HG02678 (cell line): ENCODE results near the gene NANOS3.

Experiments used
- ATAC-seq: cut with Tn5 transposase; IDR thresholded peaks from one replicate; pipeline ENCODE4 v1.9.1; 2021; ENCODE audit warnings: mild to moderate bottlenecking, moderate library complexity; ENCODE audit not compliant: unreplicated experiment

NANOS3 gene

DNA sequence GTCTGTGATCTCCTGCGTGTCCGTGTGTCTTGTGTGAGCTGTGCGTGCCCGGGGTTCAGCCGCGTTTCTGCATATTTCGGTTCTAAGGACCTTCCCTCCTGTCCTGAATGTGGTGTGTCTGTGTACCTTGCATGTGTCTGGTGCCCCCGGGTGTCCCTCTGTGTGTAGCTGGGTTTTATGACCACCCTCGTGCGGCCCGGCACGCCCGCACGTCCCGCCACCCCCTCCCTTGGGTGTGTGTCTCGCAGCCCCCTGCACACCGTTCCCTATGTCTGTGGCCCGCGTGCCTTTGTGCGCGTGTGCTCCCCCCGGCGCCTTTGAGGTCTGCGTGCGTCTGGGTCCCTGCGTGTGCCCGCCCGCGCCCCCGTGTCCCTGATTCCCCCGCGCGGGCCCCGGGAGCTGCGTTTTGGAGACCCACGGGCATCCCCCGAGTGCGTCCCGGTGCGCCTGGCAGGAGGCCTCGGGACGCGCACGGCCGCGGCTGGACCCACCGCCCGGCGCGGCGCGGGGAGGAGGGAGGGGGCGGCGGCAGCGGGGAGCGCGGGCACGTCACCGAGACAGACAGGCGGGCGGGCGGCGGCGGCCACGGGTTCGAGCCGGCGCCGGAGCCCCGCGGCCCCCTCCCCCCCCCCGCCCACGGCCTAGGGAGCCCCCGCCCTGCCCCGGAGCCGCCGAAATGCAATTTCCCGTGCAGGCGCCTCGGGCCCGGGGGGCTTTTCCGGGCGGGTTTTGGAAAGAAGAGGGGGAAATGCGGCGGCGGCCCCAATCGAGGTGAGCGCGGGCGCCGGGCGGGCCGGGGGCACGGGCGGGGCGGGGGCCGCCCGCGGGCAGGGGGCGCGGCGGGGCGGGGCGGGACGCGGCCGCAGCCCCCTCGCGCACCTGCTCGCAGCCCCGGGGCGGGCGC is 12.0 kb upstream of the NANOS3 start:
- no peak for ATAC-seq

DNA sequence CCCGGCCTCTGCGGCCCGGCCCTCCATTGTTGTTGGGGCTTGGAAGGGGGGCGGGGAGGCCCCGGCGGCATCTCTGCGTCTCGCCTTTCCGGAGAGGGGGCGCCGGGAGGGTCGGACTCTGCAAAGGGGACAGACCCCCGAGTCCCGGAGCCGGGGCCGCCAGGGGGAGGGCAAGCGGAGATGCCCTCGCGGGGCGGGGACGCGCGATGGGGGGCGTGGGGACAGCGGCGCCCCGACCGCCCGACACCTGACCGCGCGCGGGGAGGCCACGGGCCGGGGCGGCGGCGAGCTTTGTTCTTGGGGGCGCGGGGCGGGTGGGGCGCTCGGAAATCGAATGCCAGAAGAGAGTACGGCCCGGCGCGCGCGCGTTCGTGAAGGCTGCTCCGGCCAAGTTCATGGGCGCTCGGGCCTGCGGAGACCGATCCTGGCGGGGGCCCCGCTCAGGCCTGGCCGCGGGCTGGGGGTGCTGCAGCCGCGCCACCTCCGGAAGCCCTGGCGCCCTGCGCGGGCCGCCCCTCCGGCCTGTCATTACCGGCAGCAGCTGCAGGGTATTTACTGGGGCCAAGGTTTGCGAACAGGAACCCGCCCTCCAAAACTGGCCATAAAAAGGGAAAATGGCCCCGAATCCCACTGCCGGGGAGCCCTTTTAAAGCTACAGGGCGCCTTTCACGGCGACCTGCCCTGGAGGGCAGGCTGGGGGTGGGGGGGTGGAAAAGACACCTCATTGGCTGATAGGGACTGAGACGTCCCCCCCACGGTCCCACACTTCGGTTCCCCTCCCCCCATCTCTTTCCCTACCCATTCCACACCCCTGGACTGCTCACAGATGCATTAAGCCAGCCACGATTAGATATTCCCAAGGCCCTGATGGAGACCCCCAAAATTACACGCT is 11.1 kb upstream of the NANOS3 start:
- no peak for ATAC-seq

DNA sequence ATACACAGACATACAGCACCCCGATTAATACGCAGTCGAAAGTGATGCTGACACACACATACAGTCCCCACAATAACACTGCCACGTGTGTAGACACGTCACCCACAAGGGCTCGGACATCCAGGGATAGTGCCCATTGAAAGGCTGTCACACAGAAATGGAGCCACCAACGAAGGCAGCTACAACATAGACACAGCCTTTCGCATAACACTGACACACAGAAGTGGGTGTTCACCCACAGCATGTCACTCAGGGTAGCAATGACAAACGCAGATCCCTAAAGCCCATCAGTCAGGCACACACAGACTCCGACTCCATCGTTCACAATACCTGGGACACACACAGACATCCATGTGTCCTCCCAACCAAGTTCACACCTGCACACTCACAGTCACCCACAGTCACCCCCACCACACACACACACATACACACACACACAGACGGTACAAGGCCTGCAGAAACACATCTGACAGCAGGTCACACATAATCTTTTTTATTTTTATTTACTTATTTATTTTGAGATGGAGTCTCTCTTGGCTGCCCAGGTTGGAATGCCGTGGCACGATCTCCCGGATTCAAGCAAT is 10.4 kb upstream of the NANOS3 start:
- ATAC-seq, result no peak

DNA sequence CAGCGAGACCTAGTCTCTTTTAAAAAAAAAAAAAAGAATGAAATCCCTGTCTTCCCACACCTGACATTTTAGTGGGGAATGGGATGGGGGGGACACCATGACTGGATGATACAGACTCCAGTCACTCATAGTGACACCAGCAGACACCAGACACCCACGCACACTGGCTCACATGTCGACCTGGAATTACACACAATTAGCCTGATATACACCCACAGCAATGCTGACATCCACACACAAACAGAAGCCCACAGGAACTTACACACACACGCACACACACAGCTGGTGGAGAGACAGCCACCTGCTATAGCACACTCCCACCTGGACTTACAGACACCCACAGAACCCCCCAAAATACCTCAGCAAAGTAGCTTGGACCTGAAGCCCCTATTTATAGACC is 8.3 kb upstream of the NANOS3 start:
- ATAC-seq, result no peak

DNA sequence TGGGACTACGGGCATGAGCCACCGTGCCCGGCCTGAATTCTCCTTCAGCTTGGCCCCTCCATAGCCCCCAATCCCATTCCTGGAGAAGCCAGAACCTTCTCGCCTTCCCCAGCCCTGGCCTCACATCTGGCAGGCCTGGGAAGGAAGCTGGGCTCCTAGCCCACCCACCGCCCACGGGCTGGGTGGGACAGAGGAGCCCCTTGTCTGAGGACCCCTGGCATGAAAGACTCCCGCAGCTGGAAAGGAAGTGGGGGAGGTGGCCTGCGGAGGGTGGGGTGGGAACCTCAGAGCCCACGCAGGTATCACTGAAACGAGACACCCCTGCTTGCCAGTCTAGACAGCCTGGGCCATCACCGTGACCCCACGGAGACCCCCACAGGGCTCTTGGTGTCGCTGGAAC is 7.7 kb upstream of the NANOS3 start:
- no peak for ATAC-seq

DNA sequence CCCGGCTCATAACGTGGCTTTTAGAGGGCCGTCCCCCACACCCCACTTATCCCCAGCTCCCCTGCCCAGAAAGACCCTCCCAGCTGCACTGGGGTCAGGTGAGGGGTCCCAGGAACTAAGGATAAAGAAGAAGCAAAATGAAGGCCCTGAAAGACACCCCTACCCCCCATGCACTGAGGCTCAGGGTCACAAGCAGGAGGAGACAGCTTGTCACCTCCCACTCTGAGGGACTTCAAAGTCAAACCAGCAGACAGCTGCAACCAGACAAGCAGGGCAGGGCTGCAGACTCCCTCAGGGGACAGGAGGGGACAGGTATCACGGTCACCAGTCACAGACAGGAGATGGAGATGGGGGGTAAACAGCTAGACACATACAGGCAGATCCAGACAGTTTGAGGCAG is 6.1 kb upstream of the NANOS3 start:
- no peak for ATAC-seq

DNA sequence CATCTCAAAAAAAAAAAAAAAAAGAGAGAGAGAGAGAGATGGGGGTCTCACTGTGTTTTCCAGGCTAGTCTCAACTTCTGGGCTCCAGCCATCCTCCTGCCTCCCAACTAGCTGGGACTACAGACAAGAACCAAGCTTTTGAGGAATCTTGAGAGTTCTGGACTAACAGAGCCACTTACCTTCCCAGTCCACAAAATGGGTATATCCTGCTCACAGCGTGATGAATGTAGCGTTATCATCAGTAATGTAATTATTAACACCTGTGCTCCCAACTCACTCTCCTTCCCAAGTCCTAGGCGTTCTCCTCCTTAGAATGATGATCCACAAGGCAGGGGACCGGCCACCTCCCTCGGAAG is 4.6 kb upstream of the NANOS3 start:
- no peak for ATAC-seq

DNA sequence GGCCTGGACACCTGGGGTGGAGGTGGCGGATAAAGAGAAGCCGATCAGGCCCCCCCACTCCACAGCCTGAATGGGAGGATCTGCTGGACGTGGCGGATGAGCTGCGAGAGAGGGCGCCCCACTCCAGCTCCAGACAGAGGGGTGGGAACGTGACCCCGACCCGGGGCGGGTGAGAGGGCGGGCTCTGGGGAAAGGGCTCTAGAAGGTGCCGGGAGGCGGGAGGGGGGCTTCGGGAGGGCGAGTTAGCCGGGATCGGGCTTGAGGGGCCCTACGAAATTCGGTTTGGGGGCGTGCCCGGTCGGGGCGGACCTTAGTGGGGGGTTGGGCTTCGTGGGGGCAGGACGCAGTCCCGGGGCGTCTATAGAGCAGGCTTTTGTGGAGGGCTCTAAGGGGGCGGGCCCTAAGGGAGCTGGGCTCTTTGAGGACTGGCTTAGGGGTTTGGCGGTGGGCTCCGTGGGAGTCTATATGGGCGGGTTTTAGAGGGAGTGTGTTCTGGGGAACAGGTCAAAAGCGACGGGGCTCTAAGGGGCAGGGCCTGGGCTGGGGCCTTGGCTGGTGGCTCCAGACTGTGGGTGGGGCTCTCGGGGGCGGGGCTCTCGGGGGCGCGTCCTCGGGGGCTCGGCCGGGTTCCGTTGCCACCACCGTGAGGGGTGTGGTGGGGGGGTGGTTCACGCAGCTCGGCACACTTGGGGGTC is 4.1 kb upstream of the NANOS3 start:
- no peak for ATAC-seq

DNA sequence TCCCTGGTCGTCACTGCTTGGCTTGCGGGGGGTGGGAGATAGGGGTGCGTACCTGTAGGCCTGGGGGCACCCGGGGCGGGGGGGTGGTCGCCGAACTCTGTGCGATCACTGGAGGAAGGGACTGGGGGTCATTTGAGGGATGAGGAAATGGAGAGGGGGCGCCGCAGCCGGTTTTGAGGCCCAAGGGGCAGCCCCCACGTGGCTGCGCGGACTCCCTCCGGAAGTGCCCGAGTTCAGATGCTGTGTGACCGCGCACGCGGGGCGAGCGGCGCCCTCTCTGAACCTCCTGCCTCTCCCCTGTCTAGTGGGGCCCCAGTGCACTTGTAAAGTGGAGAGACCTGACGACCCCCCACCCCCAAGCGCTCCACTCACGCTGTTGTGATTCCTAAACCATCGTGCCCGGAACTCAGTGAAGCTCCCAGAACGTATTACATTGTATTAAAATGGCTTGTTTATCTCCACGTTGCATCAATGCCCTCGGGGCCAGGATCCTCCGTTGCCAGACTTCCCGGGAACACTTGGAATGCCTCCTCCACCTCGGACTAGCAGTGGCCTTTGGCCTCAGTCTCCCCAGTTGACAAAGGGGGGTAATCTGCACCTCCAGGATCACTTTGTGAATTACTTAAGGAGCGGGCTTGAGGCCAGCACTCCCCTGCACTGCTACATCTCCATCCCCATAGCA is 3.0 kb upstream of the NANOS3 start:
- ATAC-seq, result no peak

DNA sequence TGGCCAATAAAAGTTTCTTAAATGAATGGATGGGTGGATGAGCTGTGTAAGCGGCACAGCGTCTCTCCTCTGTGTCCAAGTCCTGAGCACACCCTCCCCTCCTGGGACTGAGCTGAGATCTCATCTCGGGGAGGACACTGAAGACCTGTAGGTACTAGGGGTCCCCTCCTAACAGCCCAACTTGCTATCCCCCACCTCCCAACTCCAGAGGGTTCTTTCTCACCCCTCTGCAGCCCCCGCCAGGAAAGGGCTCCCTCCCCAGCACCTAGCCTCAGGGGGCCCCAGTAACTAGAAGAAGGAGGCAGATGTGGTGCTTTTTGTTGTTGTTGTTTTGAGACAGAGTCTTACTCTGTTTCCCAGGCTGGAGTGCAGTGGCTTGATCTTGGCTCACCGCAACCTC is 1.1 kb upstream of the NANOS3 start:
- ATAC-seq, result no peak

DNA sequence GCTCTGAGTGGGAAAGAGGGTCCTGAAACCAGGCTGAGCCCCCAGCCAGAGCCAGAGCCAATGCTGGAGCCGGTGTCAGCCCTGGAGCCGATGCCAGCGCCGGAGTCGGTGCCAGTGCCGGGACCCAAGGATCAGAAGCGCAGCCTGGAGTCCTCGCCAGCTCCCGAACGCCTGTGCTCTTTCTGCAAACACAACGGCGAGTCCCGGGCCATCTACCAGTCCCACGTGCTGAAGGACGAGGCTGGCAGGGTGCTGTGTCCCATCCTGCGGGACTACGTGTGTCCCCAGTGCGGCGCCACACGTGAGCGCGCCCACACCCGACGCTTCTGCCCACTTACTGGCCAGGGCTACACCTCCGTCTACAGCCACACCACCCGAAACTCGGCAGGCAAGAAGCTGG is 369 bp downstream of the NANOS3 start:
- ATAC-seq, result no peak

DNA sequence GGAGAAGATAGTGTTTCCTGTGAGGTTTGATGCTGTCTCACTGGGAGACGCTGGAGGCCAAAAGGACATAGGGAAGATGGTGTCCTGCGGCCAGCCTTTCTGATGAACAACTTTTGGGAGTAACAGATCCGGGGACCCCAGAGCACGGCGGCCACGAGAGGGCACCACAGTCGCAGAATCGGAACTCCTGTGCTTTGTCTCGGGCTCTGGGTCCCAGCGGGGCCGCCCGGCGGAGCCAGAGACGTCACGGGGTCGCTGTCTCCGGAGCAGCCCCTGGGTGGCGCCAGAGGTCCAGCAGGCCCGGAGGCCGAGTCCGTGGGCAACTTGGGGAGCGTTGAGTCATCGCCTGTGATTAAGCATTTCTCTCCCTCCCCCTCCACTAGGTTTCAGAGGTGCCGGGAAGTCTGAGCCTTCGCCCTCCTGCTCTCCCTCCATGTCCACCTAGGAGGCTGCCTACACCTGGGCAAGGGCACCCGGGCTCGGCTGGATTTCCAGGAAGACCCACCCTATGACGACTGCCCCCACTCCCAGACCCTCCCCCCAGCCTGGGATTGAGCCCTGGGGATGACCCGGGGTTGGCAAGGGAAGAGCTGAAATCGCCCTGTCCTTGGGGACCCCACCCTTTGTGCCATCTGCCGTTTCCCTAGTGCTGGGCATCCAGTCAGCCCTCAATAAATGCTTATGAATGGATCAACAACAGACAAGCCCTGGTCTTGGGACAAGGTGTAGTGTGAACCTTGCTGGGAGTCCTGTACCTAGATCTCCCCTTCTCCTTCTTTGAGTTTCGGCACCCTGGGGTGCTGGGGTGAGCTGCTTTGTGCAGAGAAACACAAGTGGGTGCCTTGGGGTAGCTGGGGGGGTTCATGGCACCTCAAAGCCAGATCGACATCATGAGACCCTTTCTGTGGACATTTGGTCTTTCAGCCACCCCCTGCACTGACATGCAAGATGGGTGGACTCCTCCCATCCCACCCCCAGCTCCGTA is 3.4 kb downstream of the NANOS3 start:
- peak; percentile 77 for ATAC-seq

DNA sequence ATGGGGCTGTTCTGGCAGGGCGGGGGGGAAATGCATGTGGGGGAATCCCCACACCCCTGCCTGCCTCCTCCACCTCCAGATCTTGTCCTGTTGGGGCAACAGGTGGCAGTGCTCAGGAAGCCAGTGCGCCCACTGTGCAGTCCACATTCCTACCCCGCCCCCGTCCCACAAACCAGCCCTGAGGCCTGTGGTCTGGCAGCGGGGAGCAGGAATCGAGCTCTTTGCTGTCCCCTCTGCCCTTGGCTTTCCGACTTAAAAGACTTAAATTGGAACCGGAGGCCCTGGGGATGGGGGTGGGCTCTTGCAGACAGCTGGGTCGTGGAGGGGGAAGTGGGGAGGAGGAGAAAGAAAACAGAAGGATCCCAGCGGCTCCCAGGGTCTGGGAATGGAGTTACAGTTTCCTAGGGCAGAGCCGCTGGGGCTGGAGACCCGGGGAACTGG is 4.3 kb downstream of the NANOS3 start:
- ATAC-seq, result no peak

DNA sequence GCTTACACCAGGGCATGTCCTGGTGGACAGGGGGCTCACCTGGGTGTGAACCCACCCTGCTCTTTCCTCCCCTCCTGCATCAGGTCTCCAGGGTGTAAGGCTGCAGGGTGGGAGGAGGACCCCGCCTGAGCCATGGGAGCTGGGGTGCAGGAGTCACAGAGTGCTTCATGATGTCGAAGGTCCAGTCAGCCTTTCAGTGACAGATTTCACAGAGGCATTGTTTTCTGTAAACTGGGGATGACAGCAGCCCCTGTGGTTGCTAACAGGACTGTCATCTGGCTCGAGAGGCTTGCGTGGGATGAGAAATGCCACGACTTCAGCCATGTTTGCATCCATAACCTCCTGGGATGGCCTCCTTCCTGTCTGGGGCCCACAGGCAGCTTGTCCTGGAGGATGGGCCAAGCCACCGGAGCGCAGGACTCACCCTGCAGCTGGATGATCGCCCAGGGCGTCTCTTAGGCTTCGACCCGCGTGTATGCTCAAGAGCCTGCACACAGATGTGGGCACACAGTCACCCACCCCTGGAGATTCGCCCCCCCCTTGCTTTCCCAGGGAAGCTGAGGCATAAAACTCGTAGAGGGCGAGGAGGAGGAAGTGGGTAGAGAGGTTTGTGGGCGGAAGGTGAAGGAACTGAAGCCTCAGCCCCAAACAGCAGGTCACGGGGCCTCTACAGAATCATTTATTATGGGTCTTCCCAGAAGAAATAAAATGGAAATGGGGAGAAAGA is 4.9 kb downstream of the NANOS3 start:
- ATAC-seq, result no peak

DNA sequence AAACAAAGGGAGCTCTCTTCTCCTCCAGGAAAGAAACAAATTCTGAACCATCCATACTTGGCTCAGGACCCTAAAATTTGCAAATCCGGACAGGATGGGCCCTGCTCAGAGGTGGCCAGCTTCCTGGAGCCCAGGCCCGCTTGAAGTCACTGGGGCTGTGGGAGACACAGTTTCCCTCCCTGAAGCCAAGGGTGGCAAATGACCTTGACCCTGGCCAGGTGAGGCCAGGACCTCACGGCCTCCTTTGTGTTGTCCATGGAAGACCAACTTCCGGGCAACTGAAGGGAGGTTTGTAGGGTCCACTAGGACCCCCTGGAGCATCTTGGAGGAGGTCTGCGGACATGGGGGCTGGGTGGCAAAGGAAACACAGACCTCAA is 5.5 kb downstream of the NANOS3 start:
- ATAC-seq, result no peak

DNA sequence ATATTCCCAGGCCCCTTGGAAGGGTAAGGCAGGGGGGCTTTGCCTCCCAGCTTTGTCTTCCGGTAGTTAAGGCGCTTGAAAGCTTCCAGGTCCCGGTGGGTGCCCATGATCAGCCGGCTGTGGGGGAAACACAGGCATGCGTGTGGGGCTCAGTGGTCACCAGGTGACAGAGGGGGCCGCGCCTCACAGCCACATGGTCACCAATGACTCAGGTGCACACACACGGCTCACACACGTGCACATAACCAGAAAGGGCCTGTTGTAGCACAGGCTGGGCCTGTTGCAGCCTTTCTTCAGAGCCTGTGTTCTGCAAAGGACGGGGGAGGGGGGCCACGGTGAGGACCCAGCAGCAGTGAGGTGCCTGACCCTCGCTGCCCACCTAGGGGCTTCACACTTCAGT is 5.9 kb downstream of the NANOS3 start:
- ATAC-seq, result no peak

DNA sequence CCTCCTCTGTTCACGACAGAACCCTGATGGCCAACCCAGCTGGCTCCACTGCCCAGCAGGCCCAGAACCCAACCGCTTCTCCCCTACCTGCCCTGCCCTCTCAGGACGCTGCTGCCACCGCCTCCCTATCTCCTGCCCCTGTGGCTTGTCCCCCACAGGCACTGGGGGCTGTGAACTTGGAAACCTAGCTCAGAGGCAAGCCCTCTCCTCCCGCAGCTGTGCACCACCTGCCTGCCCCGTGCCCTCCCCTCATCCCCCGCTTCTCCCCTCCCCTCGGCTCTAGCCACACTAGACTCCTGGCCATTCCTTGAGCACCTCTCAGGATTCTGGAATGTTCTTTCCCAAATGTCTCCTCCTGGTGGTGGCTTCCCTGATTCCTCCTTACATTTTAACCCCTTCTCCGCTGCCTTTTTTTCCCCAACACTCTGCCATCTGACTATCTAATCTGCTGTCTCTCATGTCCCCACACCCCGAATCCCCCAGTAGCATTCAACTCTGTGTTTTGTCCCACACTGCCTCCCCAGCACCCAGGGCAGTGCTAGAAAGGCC is 6.7 kb downstream of the NANOS3 start:
- no peak for ATAC-seq
